Endodermal cell (in vitro differentiated cells): ENCODE results near the gene THUMPD3. TPM values are rescaled to one million over a fixed set of nuclear protein-coding genes. Genes with fewer than 3 reads are reported as not detected.
A peak's percentile ranks its signal among the peaks of the same experiment; 100 is the strongest.

Experiments used
- DNase-seq: peaks from one replicate; pipeline ENCODE4 v3.0.0-alpha.2; 2017
- H3K27ac ChIP-seq: 2 replicates; pipeline ENCODE4 v1.5.1; 2013; ENCODE audit warnings: mild to moderate bottlenecking, low read depth, low read length, moderate library complexity
- H3K27me3 ChIP-seq: 2 replicates; pipeline ENCODE4 v1.6.1; 2013; ENCODE audit warnings: mild to moderate bottlenecking, low read length, moderate library complexity; ENCODE audit not compliant: insufficient read depth, control insufficient read depth, poor library complexity, severe bottlenecking
- H3K36me3 ChIP-seq: 2 replicates; pipeline ENCODE4 v1.7.0; 2013; ENCODE audit warnings: mild to moderate bottlenecking, low read length, moderate library complexity; ENCODE audit not compliant: control insufficient read depth, insufficient read depth
- H3K4me1 ChIP-seq: one replicate; pipeline ENCODE4 v1.7.0; 2013; ENCODE audit warnings: low read length; ENCODE audit not compliant: control insufficient read depth, insufficient read depth
- H3K4me3 ChIP-seq: 2 replicates; pipeline ENCODE4 v1.5.1; 2013; ENCODE audit warnings: mild to moderate bottlenecking, low read length, moderate library complexity
- H3K9ac ChIP-seq: 2 replicates; pipeline ENCODE4 v1.6.1; 2013; ENCODE audit warnings: mild to moderate bottlenecking, low read length, moderate library complexity; ENCODE audit not compliant: poor library complexity, severe bottlenecking; ENCODE audit errors: extremely low read depth
- H3K9me3 ChIP-seq: 2 replicates; pipeline ENCODE4 v1.6.1; 2013; ENCODE audit warnings: mild to moderate bottlenecking, low read length, moderate library complexity; ENCODE audit not compliant: control insufficient read depth
- H3K27ac Mint-ChIP-seq: 2 replicates; pipeline ENCODE4 v1.8.0; 2020; ENCODE audit warnings: mixed read lengths
- H3K27me3 Mint-ChIP-seq: 2 replicates; pipeline ENCODE4 v1.8.0; 2021; ENCODE audit warnings: mild to moderate bottlenecking, mixed read lengths; ENCODE audit not compliant: insufficient read depth
- H3K36me3 Mint-ChIP-seq: 2 replicates; pipeline ENCODE4 v1.8.0; 2020; ENCODE audit warnings: low read depth, mixed read lengths
- H3K4me1 Mint-ChIP-seq: 2 replicates; pipeline ENCODE4 v1.8.0; 2020; ENCODE audit warnings: mixed read lengths
- H3K4me3 Mint-ChIP-seq: 2 replicates; pipeline ENCODE4 v1.8.0; 2020; ENCODE audit warnings: mild to moderate bottlenecking, moderate library complexity, mixed read lengths
- H3K9me3 Mint-ChIP-seq: 2 replicates; pipeline ENCODE4 v1.8.0; 2020; ENCODE audit warnings: mild to moderate bottlenecking, mixed read lengths
- CTCF ChIP-seq: fragments of 200-600 bp; sonication (generic); conservative IDR thresholded peaks from 2 replicates; pipeline ENCODE4 v1.5.0; 2021; ENCODE audit warnings: antibody characterized with exemption, mild to moderate bottlenecking
- WGBS, 2 experiments: methylation state at CpG; one replicate each; pipeline versions ENCODE4 v1.1.5 to v1.1.7; 2013; ENCODE audit warnings: missing lambda C conversion rate in 2 of 2, mixed read lengths in 1 of 2; ENCODE audit not compliant: insufficient coverage in 1 of 2, insufficient read length in 1 of 2; 5-methylcytosine and 5-hydroxymethylcytosine counted together
- total RNA-seq, 2 donors: library from RNA; stranded (reverse); fragmentation: NEBNext Ultra II Directional in 1 of 2; extraction: Animal tissue kit (Norgen Biotek cat#: 25700) in 1 of 2; gene quantifications; 2 replicates in 1 of 2; 3 replicates in 1 of 2; pipeline ENCODE4 v1.2.1, GENCODE V29; 2021

Gene THUMPD3
- total RNA-seq, 2 donors from 2014 or later: 55.7 to 61.8 TPM

- Histone ChIP-seq H3K4me3 (no peak overlapping the region), H3K27ac (no peak overlapping the region), H3K36me3 (peaks cover 25% of the 10 kb centered on the region), H3K9me3 (peaks cover 12% of the 10 kb centered on the region), H3K4me1 (no peaks in the 10 kb centered on the region), H3K27me3 (no peaks in the 10 kb centered on the region), H3K9ac (no peak overlapping the region)
- no peaks in the 10 kb centered on the region for H3K27me3 Mint-ChIP-seq
- no peak for TF ChIP-seq CTCF
- H3K4me1 Mint-ChIP-seq: peaks cover 4% of the 10 kb centered on the region
- H3K4me3 Mint-ChIP-seq: no peak overlapping the region
- no peak overlapping the region for H3K27ac Mint-ChIP-seq
- DNase-seq: no peak
- peaks cover 6% of the 10 kb centered on the region for H3K9me3 Mint-ChIP-seq
- WGBS, 2 experiments: no CpG with 5 or more reads among the region's 1 CpG
- H3K36me3 Mint-ChIP-seq: peaks cover 32% of the 10 kb centered on the region
Observed at GRCh38 chr3:9411302-9411701, 48.4 kb downstream of the THUMPD3 start.

GRCh38 chr3:9412293-9412692 is 49.4 kb downstream of the THUMPD3 start:
- 100% methylated on average over 1 of the region's 1 CpG for WGBS, 2 experiments
- H3K4me3 ChIP-seq: no peak overlapping the region
- H3K36me3 ChIP-seq: peaks cover 29% of the 10 kb centered on the region
- no peak for TF ChIP-seq CTCF
- H3K27me3 ChIP-seq: no peaks in the 10 kb centered on the region
- H3K4me1 ChIP-seq: no peaks in the 10 kb centered on the region
- H3K27me3 Mint-ChIP-seq: no peaks in the 10 kb centered on the region
- peaks cover 12% of the 10 kb centered on the region for H3K9me3 ChIP-seq
- H3K36me3 Mint-ChIP-seq: peaks cover 36% of the 10 kb centered on the region
- peaks cover 4% of the 10 kb centered on the region for H3K4me1 Mint-ChIP-seq
- H3K9ac ChIP-seq: no peak overlapping the region
- no peak overlapping the region for H3K27ac ChIP-seq
- peak overlapping the region; percentile 72 for H3K27ac Mint-ChIP-seq
- peaks cover 7% of the 10 kb centered on the region for H3K9me3 Mint-ChIP-seq
- no peak for DNase-seq
- no peak overlapping the region for H3K4me3 Mint-ChIP-seq

DNA sequence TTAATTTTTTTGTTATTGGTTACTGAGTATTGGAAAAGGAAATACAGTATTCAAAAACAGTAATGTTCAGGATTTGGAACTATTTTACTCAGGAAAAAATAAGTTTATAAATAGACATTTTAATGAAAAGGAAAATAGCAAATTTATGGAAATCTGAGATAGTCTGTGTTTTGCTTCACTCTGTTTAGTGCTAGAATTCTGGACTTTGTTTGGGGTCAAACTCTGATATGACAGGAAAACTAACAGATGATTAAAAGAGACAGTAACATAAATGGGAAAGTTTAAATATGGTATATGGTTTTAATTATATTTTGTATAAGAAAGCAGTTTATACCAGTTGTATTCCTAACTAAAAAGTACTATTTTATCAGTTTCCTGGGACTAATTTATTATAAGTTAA is 52.0 kb downstream of the THUMPD3 start:
- Mint-ChIP-seq H3K36me3 (peaks cover 27% of the 10 kb centered on the region), H3K9me3 (peaks cover 4% of the 10 kb centered on the region), H3K27me3 (no peaks in the 10 kb centered on the region), H3K4me1 (peaks cover 4% of the 10 kb centered on the region), H3K27ac (no peak overlapping the region), H3K4me3 (no peak overlapping the region)
- no peak for DNase-seq
- Histone ChIP-seq H3K27me3 (no peaks in the 10 kb centered on the region), H3K4me1 (no peaks in the 10 kb centered on the region), H3K9me3 (peaks cover 2% of the 10 kb centered on the region), H3K36me3 (peaks cover 21% of the 10 kb centered on the region), H3K27ac (no peak overlapping the region), H3K9ac (no peak overlapping the region), H3K4me3 (no peak overlapping the region)
- no peak for TF ChIP-seq CTCF
